ENCODE data around the gene SEMA6A.

SEMA6A gene

DNA sequence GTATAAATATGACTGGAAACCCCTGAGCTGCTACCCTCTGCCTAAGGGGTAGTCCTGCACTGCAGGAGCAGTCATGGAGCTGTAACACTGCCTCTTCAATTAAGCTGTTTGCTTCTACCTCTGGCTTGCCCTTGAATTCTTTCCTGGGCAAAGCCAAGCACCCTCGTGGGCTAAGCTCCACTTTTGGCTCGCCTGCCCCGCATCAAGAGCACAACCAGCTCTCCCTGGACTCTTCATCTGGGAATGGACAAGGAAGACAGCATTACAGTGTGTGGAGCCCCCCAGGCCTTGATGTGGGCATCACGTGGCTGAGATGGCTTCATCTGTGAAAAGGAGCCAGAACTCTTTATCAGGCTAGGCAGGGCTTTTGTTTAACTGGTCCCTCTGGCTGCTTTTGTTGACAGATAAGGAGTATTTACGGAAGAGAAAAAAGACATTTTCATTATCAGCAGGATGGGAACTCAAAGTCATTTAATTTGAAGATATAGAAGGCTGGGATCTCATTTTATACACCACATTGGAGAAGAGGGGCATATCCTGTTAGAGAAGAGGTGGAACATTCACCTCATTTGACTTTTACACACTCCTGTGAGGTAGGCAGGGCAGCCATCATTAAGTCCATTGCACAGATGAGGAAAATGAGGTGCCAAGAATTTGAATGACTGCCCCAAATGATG lies 137.8 kb downstream of the SEMA6A start:
- DNase-seq, result no peak

DNA sequence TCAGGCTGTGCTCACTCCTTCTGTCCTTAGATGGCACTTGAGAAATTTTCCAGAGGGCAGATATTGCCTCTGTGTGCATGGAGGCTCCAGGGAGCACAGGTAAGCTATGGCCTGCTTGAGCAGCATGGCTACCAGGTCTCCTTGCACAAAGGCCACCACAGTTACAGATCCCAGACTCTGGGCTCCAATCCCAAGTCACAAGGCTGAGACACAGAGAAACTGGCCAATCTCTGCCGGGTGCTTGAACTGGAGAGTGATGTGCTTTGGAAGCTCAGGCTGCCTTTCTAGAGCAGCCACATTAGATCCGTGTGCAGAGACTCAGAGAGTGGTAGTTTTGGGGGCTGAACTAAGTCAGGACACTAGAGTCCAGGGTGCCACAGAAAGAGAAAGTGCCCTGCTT lies 145.7 kb downstream of the SEMA6A start:
- no peak for DNase-seq

DNA sequence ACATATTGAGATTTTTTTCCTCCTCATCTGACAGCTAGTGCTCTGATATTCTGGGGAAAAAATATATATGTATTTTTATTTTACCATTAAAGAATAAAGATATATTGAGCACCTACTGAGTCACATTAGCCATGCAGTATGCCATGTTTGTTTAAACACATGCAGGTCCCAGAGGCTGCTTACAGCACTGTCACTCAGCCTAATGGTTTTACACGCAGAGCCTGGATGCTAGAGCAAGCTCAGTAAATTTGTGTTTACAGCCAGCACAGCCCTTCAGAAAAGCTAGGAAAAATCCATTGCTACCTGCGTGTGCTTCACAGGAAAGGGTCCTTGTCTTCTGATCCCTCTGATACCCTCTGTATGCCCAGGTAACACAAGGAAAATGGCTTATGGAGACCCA lies 146.2 kb downstream of the SEMA6A start:
- no peak for DNase-seq

DNA sequence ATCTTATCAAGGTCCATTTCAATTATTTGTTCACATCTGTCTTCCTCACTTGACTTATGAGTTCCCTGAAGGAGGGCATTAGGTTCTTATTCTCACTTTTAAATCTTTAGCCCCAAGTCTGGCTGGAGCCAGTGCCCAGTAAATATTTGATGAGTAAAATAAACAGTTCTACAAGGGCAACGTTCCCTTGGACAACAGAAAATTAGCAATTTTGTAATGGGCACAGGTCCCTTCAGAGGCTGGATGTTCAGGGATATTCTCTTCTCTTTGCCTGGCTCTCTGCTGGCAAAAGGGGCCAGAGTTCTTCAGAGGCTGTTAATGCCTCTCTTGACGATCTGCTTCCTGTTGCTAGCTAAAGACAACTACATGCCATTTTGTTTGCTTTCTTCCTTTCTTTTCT lies 149.7 kb downstream of the SEMA6A start:
- no peak for DNase-seq

DNA sequence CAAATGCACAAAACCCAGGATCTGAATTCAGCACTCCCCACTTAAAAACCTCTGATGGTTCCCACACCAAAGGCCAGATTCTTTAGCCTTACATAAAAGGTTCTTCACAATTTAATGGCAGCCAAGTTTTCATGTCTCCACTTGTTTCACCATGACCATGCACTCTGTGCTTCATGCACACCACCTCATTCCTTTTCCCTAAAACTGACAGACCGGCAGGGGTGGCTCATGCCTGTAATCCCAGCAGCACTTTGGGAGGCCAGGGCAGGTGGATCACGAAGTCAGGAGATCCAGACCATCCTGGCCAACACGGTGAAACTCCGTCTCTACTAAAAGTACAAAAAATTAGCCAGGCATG lies 150.4 kb downstream of the SEMA6A start:
- DNase-seq, result no peak

DNA sequence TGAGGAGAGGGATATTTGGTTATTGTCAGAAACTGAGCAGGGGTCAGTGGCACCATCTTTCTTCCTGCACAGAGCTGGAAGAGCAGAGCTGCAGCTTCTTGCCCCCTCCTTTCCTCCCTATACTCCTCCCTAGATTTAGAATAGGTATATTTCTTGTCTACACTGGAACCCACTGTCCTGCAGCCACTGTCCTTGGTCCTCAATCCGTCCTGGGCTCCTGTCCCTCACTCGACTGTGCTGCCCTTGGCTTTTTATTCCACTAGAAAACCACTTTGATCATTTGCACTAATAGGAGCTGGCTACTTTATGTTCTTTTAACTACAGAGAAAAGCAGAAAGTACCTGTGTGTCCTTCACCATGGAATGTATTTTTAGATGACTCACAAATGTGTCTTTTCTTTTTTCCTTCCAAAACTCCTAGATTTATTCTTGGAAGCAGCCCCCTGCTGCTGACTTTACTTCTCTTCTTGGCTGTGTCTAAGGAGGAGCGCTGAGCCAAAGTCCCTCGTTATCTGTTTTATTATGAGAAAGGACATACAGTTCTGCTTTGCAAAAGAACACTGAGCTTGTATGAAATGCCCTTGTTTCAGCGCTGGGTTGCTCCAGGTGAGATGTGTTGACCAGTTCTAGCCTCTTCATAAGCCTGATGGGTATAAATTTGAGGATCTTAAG lies 150.9 kb downstream of the SEMA6A start:
- no peak for DNase-seq

DNA sequence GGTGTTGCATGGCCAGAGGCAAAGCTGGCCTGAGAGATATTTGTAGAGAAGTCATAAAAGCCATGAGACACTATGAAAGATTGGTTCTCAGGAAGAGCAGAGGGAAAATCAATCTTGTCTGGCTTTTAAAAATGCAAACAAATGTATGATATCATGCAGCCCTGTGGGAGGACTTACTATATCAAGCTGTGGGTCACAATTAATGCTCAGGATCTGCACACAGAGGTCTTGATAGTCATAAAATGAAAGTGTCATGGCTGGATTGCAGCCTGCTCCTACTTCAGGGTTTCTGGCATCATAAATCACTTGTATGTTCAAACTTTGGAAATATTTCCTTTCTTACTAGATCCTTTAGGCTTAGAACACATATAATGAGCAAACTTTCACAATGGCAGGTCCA lies 151.5 kb downstream of the SEMA6A start:
- no peak for DNase-seq

DNA sequence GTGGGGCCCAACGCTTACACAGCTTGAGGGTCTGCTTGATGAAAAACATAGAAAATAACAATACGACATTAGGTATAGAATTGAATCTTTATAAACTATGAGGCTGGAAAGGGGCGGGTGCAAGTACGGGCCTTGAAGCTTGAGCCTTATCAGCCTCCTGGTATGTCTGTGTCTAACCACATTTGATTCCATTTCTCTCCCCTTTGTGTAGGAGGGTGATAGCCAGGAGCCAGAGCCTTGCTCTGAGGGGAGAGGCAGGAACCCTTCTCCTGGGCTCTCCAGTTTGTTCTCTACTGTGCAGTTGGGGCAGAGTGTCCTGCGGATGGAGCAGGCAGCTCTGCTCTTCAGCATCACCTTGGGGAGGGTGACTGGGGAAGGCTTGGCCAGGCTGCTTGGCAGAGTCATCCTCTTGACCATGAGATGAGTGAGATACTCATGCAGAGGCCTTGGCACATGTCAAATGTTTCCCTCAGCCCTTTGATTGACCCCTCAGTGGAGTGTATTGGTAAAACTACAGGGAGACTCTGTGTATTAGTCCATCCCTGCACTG lies 153.5 kb downstream of the SEMA6A start:
- no peak for DNase-seq

DNA sequence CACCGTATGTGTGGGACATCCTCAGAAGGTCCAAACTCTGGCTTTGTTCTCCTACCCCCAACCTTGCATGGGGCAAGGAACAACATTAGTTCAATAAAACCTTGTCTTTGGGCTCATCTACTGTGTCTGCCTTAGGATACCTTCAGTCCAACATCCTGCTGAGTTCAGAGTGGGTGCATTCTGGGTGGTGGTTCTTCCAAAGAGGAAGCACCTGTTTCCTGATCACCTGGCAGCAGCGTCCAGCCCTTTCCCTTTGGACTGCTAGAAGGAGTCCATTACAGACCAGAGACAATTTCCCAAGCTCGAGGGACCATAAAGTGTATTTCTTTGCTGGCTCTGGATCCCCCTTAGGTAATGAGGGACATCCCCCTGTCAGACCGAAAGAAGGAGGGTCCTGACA lies 154.1 kb downstream of the SEMA6A start:
- no peak for DNase-seq

DNA sequence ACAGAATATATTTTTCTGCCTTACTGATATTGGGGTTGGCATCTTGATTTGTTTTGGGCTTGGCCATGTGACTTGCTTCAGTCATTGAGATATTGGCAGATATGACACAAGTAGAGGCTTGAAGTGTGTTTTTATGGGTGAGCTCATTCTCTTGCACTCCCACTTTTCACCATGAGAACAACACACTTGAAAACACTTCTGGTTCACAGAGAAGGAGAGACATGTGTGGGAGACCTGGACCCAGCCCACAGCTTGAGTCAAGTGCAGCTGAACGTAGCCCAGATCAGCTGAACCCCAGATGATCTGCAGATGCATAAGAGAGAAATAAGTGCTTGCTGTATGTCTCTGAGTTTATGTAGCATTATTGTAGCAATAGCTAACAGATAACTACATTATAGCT lies 155.4 kb downstream of the SEMA6A start:
- DNase-seq, result no peak

DNA sequence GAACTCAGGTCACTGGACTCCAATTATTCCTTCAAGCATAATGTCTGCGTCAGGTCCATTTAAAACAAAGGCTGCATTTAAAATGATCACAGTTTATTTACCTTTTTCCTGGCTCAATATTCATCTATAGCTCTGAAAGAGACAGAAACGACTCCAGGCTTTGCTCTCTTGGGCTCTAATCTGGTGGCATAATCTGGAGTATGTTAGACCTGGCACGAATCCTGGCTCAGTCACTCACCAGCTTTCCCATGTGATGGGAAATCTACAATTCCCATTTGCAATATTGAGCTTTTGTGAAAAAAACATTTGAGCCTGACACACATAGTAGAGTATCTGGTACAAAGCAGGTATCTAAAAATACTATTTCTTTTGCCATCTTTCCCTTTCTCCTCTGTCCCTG lies 155.8 kb downstream of the SEMA6A start:
- no peak for DNase-seq

DNA sequence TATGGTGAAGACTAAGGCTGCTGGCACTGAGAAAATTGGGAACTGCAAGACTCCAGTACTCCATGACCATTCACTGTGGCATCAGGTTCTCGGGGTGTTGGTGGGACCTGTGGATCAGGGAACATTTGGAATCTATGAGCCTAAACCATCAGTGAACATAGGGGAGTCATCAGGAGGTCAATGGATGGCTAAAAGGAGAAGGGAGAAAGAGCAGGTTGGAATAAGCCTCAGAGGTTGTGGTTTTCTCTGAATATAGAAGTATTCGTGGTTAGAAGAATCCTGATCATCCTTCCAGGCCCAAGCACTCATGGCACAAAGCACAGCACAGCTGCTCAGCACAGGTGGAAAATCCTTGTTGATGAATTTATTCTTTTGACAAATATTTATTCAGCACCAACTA lies 156.6 kb downstream of the SEMA6A start:
- DNase-seq, result no peak

DNA sequence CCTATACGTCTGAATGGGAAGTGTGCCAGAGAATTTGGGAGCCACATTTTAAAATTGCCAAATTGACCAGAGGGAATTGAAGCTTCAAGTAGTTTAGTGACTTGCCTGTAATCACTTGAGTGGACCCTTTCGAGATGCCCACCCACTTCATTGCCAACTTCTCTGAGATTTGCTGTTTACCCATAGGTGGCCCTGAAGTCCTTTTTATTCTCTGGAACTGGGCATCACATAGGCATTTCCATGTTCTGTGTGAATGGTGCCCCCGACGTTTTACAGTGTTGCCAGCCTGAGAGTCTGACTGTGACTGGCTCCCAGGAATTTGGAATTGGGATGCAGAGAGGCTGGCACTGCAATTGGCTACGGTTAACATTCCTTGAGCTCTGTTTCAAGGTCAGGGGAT lies 158.6 kb downstream of the SEMA6A start:
- no peak for DNase-seq

DNA sequence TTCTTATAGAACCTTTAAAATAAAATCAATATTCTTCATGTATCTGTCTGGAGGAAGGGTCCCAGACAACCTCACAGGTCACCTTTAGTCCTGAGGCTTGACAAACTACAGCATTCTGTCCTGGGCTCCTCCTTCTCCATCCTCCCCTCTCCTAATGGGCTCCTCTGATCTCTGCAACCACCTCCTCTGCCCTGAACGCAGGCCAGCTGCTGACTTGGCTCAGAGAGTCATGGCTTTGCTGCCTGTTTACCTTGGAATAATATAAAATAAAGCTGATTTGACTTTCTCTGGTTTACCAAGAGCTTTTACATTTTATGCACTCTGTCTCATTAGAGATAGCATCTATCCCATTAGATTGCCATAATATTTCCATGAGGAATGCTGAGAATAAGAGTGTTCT lies 159.4 kb downstream of the SEMA6A start:
- no peak for DNase-seq

DNA sequence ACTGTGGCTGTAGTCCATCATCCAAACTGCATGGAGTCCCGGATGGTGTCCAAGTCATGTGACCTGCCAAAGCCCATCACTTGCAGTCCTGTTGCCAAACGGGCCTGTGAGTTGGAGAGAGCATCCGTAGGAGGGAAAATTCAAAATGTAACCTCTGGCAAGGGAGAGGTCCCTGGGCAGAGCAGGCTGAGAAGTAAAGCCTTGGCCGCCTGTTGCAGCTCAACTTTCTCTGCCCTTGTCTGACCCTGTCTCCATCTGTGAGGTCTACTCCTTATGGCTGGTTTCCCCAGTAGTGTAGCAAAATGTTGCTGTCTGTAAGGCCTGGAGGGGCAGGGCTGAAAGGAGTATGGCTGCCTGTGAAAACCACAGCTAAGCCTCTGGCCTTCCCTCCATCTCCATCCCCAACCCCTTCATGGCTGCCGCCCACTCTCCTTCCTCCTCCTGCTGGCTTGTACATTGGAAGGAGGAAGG lies 163.5 kb downstream of the SEMA6A start:
- DNase-seq, result no peak

DNA sequence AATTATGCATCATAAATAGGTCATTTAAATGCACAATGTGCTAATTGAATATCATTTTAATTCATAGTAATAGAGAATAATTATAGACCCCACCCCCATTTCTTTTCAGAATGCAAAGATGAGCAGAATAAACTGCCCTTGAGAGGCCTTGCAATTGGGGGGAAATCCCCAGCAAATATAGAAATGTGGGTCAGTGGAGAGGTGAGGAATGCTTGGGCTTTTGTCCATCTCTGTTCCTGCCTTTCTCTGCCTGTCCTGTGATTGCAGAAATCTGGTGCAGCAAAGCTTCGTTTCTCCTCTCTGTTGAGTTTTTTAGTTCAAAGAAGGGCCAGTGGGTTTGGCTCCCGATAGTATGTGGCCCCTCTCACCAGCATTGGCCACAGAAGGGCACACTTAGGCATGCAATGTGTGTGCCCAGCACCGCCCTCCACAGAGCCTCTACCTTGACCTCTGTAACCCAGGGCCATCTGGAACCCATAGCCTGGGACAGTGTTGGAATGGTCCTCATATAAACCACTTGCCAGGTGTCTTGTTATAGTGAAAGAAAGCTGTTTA lies 164.2 kb downstream of the SEMA6A start:
- DNase-seq, result no peak

DNA sequence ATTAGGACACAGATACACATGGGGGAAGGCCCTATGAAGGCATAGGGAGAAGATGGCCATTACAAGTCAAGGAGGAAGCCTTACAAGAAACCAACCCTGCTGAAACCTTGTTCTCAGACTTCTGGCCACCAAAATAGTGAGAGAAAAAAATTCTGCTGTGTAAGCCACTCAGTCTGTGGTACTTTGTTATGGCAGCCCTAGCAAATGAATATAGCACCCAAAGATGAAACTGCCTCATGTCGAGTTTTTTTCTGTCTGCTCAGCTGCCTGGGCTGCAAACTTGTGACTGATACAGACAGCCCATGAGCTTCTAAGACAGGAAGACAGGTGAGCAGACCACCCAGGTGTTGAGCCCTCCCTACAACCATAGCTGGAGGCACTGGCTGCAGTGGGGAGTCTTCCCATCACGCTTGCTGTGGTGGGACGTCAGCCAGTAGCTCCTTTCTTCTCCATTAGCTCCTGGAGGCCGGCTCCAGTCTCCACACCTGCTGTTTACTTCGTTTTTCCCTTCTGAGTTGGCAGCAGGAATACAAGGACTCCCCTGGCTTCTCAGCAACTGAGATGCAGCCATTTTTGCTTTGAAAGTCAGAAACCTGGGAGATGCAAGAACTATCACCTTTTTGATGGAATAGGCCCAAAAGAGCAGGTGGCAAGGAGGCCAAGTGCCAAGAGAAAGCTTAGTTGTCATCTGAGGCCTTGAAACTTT lies 164.9 kb downstream of the SEMA6A start:
- no peak for DNase-seq

DNA sequence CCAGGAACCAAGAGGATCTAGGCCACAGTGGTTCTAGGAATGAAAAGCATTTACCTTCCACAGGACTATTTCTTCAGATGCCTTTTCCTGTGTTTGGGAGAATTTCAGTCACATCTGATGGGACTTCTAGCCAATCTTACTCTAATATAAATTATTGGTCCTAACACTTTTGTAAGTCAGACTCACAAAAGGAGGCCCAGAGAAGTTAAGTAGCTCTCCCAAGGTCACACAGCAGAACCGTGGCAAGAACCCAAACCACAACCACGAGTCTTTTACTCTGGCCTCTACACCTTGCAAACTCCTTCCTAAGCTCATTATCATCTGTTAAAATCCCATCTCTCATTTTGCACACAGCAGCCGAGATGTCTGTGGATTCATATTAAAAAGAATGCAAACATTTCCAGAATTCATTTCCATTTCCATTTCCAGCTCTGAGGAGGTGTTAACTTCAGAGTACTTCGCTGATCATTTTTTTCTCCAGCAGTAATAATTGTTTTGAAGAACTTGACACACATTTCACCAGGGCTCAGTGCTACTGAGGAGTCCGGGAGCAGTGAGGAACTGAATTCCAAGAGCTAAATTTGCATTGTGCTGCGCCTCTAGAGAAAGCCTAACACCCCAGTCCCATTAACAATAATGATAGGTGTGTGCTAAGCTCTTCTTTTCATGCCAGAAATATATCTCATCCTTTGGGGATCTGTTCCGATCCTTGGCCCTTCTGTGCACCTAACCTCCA lies 168.1 kb downstream of the SEMA6A start:
- no peak for DNase-seq

DNA sequence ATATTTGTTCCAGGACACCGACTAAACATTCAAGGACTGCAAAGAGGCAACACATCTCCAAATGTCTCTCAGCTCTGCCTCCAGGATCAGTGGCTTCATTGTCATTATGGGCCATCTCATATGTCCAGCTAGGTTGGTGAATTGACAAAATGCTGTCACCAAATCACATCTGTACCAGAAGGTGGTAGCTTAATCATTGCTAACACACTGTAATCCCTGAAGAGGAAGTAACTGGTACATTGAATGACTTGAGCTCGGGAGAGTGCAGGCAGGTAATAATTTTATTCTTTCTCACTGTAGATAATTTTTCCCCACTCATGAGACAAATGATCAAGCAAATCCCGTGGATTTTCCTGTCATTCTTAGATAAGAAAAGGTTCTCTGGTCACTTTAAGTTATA lies 169.8 kb downstream of the SEMA6A start:
- DNase-seq, result no peak

DNA sequence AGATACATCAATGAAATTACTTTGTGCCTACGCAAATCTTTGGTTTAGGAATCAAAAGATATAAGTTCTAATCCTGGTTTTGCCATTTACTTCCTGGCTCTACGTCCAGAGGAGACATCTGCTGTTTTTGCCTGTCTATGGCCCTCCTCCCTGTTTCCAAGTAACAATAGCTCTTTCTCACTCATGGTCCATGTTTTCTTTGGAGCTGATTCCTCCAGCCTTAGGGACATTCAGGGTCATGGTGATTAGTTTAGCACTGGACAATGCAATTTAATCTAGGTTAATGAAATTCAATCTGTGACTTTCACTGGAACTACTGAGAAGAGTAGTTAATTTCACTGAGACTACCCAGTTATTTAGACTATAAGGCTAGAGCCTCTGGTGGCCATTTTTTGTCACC lies 170.6 kb downstream of the SEMA6A start:
- DNase-seq, result no peak

DNA sequence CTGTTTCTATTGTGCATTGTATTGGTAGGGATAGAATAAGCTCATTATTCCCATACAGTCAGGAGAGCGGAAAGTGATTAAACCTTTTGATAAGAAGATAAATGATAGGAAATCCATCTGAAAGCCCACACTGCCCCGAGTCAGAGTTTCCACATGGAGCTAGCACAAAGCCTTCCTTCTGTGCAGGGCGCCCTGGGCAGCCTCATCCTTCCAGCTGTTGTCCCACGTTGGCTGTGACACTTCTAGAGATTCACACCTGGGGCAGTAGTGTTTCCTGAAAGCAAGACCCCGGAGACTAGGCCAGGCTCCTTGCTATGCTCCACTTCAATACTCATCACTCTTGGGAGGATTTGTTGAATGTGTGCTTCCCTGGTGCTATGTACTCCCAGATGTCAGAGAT lies 172.4 kb downstream of the SEMA6A start:
- DNase-seq, result no peak

DNA sequence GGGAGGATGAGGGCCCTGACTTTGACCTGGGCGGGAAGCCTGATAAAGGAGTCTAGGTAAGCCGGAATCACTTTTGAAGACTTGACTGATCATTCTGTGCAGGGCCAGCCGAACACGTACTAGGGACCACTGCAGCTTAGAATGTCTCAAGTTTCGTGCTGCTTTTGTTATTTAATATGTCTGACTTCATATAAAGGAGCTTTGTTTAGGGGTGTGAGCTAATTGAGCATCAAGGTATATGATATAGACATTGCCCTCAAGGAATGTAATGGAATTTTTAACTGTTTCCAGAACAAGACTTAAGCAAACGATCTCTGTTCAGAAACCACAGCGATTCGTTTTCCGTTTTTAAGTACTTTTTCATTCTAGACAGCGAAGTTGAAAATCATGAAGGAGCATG lies 173.0 kb downstream of the SEMA6A start:
- DNase-seq, result no peak

DNA sequence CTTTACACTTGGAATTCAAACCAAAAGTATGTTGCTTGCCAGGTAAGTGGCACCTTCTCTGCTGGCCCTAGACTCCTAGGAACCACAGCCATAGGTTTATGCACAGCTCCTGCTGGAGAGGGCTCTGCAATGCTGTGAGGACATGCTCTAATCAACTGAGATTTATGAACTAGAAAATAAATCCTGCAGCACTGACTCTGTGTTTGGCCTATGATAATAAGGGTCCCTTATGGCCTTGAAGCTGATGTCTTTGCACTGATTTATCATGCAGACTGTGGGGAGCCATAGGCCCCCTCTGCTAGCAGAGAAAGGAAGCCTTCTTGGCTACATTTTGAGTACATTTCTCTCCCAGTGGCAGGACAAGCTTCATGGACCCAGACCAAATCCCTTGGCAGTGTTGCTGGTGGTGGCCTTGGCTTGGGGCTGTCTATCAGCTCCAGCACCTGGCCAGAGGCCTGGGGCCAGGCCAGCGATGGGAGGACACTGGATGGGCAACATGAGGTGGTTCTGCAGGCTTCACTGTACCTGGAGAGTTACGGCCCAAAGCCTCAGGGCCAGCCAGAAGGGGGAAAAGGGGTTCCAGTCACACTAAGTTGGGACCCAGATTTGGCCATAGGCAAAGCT lies 178.0 kb downstream of the SEMA6A start:
- DNase-seq, result no peak

Measured in activated gamma-delta T cell treated with Interleukin-2 at 50 U/mL for 16 hours (primary cell).